WERI-Rb-1 (cell line): ENCODE measurements around the gene TAOK3.

Source experiments
- DNase-seq: peaks from one replicate; pipeline ENCODE4 v3.0.0-alpha.2; 2020
- H3K27ac ChIP-seq: fragments of 250-450 bp; sonication (Bioruptor Pico); 2 replicates; pipeline ENCODE4 v1.5.1; 2020; ENCODE audit warnings: mild to moderate bottlenecking, moderate library complexity
- H3K27me3 ChIP-seq: fragments of 250-450 bp; sonication (Bioruptor Pico); 2 replicates; pipeline ENCODE4 v1.5.1; 2021; ENCODE audit warnings: mild to moderate bottlenecking, low read depth, moderate library complexity; ENCODE audit not compliant: insufficient read depth, severe bottlenecking
- H3K36me3 ChIP-seq: fragments of 250-450 bp; sonication (Bioruptor Pico); 2 replicates; pipeline ENCODE4 v1.5.1; 2020; ENCODE audit warnings: mild to moderate bottlenecking, moderate library complexity
- H3K4me3 ChIP-seq: 2 replicates; pipeline ENCODE4 v1.5.1; 2011; ENCODE audit warnings: low read depth, mild to moderate bottlenecking, control low read depth, low read length
- H3K9me3 ChIP-seq: fragments of 250-450 bp; sonication (Bioruptor Pico); 2 replicates; pipeline ENCODE4 v1.5.1; 2021; ENCODE audit warnings: mild to moderate bottlenecking, moderate library complexity; ENCODE audit not compliant: severe bottlenecking
- TF ChIP-seq, protein P1 (sequence below): IDR thresholded peaks from 2 replicates; pipeline ENCODE4 v1.5.1; 2011; ENCODE audit warnings: low read depth, mild to moderate bottlenecking, control low read depth, inconsistent platforms, low read length

TAOK3 gene

DNA sequence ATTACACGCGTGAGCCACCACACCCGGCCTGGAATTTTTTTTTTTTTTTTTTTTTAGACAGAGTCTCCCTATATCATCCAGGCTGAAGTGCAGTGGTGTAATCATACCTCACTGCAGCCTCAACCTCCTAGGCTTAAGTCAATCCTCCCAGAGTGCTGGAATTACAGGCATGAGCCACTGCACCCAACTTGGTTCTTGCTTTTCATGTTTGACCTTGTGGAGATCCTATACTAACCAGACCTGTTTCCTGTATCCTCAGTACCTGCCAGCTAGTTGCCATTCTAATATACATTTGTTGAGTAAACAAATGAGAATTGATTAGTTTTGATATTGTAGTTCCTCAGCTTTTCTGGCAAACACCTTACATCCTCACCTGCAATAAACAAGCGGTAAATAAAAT is 265.7 kb downstream of the TAOK3 start:
- Histone ChIP-seq H3K36me3 (no peaks in the 10 kb centered on the region; the same call in 1 of the 2 replicates), H3K27ac (no peak overlapping the region), H3K27me3 (no peaks in the 10 kb centered on the region), H3K4me3 (no peak overlapping the region), H3K9me3 (no peaks in the 10 kb centered on the region)
- DNase-seq, result no peak
- TF ChIP-seq, protein P1, sequence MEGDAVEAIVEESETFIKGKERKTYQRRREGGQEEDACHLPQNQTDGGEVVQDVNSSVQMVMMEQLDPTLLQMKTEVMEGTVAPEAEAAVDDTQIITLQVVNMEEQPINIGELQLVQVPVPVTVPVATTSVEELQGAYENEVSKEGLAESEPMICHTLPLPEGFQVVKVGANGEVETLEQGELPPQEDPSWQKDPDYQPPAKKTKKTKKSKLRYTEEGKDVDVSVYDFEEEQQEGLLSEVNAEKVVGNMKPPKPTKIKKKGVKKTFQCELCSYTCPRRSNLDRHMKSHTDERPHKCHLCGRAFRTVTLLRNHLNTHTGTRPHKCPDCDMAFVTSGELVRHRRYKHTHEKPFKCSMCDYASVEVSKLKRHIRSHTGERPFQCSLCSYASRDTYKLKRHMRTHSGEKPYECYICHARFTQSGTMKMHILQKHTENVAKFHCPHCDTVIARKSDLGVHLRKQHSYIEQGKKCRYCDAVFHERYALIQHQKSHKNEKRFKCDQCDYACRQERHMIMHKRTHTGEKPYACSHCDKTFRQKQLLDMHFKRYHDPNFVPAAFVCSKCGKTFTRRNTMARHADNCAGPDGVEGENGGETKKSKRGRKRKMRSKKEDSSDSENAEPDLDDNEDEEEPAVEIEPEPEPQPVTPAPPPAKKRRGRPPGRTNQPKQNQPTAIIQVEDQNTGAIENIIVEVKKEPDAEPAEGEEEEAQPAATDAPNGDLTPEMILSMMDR, result no peak

DNA sequence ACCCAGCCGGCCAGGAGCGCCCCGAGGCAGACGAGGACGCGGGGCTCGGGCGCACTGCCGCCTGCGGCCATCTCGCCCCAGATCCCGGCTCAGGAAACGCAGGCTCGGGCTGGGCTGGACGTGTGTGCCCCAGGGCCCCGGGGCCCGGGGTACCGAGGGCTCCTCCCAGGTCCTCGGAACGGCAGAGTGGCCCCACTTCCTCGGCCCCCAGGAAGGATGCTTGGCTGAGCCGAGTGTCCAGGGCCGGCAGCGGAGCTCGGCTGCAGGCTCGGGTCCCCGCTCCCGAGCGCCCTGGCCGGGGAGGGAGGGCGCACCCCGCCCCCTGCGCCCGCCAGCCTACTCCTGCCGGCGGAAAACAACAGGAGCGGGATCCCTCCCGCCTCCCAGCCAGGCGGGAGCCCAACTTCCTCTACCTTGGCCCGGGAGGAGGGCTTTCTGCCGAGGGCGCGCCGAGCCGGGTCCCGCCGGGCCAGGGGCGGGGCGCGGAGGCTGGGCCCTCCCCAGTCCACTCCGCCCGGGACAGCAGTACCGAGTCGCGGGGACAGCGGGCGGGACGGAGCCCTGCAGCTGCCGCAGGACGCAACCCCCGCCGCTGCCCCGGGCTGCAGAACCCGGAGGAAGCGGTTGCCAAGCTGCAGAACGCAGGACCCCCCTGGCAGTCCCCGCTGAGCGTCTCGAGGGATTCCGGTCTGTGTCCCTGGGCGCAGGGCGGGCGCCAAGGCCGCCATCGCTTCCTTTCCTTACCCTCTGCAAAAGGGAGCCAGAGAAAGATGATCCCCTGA is 268.9 kb downstream of the TAOK3 start, which contains the start of gene VSIG10:
Gene VSIG10 (minus strand): TSS at position 411 of the 782 bp plus-strand sequence. CDS start 340 bp downstream, at position 71.
- peak; percentile 84 for DNase-seq
- H3K9me3 ChIP-seq, result no peaks in the 10 kb centered on the region
- peaks cover 2% of the 10 kb centered on the region; the same call in 1 of the 2 replicates for H3K36me3 ChIP-seq
- H3K27ac ChIP-seq, result peak within 1 kb of the TSS; percentile 84
- H3K4me3 ChIP-seq, result peak within 1 kb of the TSS; percentile 88
- H3K27me3 ChIP-seq, result no peaks in the 10 kb centered on the region
- TF ChIP-seq, protein P1, result no peak

DNA sequence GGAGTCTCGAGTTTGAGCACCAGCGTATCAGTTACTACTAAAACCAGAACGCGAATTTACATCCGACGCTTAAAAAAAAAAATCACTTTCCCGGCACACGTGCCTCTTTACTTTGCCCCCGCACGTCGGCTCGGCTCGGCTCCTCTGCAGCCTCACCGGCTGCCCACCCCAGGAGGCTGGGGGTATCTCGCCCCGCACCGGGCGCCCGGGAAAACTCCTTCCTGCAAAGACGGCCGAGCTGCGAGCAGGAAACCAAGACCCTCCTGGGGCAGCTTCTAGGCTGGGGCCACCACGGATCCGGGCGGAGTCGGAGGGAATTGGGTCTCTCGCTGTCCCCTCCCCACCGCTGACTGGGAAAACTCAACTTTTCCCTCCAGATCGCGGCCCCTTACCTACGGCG is 269.5 kb downstream of the TAOK3 start:
- DNase-seq, result peak; percentile 48
- Histone ChIP-seq H3K9me3 (no peaks in the 10 kb centered on the region), H3K27me3 (no peaks in the 10 kb centered on the region), H3K36me3 (peaks cover 2% of the 10 kb centered on the region; the same call in 1 of the 2 replicates), H3K27ac (peak overlapping the region; percentile 84), H3K4me3 (peak overlapping the region; percentile 88)
- TF ChIP-seq, protein P1, result no peak

DNA sequence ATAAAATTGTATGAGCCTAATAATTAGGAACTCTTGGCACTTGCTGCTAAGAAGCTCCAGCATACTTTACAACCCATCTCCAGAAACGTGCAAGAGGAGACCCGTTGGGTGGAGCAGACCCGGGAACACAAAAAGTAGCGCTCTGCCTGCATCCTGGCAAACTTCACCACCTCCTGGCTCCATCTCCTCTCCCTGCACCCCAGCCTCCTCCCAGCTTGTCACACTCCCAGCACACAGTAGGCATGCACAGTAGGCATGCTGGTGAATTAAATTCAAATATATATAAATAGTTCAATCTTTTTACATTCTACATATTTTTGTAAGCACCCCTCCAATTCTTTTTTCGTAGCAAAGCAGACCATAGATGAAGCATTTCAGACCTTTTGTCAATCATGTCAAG is 270.1 kb downstream of the TAOK3 start:
- no peak for DNase-seq
- Histone ChIP-seq H3K27ac (no peak overlapping the region), H3K36me3 (peaks cover 2% of the 10 kb centered on the region; the same call in 1 of the 2 replicates), H3K4me3 (peak overlapping the region; percentile 88; the same call in 1 of the 2 replicates), H3K9me3 (no peaks in the 10 kb centered on the region), H3K27me3 (no peaks in the 10 kb centered on the region)
- TF ChIP-seq, protein P1, result no peak

DNA sequence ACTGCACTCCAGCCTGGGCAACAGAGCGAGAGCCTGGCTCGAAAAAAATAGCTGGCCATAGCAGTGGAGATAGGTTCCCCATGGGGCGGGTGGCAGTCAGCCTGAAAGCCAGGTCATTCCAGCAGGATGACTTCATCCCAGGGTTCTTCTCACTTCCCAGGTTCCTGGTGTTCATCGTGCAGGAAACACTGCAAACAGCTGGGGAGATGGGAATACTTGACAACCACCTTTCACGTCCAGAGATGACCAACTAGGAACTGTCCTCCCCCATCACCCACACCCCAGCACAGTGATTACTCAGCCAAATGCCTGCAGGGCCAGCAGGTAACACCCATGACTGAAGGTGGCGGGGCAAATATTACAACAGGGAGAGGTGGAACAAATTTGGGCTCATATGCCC is 270.6 kb downstream of the TAOK3 start:
- no peak overlapping the region for H3K27ac ChIP-seq
- H3K36me3 ChIP-seq, result peaks cover 2% of the 10 kb centered on the region; the same call in 1 of the 2 replicates
- no peaks in the 10 kb centered on the region for H3K9me3 ChIP-seq
- H3K27me3 ChIP-seq, result no peaks in the 10 kb centered on the region
- no peak overlapping the region for H3K4me3 ChIP-seq
- TF ChIP-seq, protein P1, result no peak
- DNase-seq, result no peak
